ENCODE results near the gene HJURP.

DNA sequence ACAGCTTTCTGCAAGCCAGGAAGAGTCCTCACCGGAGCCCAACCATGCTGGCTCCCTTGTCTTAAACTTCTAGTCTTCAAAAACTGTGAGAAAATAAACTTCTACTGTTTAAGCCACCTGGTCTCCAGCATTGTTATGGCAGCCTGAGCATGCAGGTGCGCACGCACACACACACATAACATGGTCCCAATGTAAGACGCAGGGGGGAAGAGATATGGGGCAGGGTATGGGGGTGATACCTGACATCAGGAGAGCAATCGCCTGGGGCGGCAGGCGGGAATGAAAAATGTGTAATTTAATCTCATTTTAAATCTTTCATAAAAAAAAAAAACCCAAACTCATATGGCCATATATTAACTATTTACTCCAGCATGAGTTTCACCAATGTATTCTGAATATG is 18.0 kb downstream of the HJURP start:
- TF ChIP-seq, protein P1, sequence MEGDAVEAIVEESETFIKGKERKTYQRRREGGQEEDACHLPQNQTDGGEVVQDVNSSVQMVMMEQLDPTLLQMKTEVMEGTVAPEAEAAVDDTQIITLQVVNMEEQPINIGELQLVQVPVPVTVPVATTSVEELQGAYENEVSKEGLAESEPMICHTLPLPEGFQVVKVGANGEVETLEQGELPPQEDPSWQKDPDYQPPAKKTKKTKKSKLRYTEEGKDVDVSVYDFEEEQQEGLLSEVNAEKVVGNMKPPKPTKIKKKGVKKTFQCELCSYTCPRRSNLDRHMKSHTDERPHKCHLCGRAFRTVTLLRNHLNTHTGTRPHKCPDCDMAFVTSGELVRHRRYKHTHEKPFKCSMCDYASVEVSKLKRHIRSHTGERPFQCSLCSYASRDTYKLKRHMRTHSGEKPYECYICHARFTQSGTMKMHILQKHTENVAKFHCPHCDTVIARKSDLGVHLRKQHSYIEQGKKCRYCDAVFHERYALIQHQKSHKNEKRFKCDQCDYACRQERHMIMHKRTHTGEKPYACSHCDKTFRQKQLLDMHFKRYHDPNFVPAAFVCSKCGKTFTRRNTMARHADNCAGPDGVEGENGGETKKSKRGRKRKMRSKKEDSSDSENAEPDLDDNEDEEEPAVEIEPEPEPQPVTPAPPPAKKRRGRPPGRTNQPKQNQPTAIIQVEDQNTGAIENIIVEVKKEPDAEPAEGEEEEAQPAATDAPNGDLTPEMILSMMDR (IDR thresholded peaks at IDR 0.05): no peak
- no peak for TF ChIP-seq POLR2A (IDR thresholded peaks at IDR 0.05)
